Superior temporal gyrus (tissue), 1 donor: ENCODE results near the gene GABRR3.
"Not testable (repeated sequence)": the region's sequence is repeated elsewhere in the genome, so short reads cannot be mapped to it uniquely, and the experiment has no call there.

ENCODE experiments used
- DNase-seq: peaks from one replicate; pipeline ENCODE4 v3.0.0-alpha.2; 2016; ENCODE audit errors: extremely low spot score

GABRR3 gene

GRCh38 chr3:98021830-98022560 lies 13.1 kb downstream of the GABRR3 start:
- no peak for DNase-seq

- DNase-seq, result no peak
These were observed 14.7 kb downstream of the GABRR3 start for GRCh38 chr3:98020412-98020811.

GRCh38 chr3:98018301-98018700 lies 16.8 kb downstream of the GABRR3 start:
- no peak for DNase-seq

GRCh38 chr3:98014268-98014585 lies 20.9 kb downstream of the GABRR3 start:
- DNase-seq, result no peak

GRCh38 chr3:98013411-98014267 lies 21.5 kb downstream of the GABRR3 start:
- DNase-seq, result no peak

GRCh38 chr3:98012979-98013378 lies 22.1 kb downstream of the GABRR3 start:
- no peak for DNase-seq

- DNase-seq, result not testable (repeated sequence)
These were observed 24.1 kb downstream of the GABRR3 start for GRCh38 chr3:98010883-98011449.

- DNase-seq, result no peak
These were observed 24.8 kb downstream of the GABRR3 start for GRCh38 chr3:98010194-98010882.

GRCh38 chr3:98008855-98009254 lies 26.3 kb downstream of the GABRR3 start:
- no peak for DNase-seq

- no peak for DNase-seq
These were observed 29.7 kb downstream of the GABRR3 start for GRCh38 chr3:98005438-98005837.

- DNase-seq, result no peak
These were observed 30.4 kb downstream of the GABRR3 start for GRCh38 chr3:98004721-98005120.

- DNase-seq, result no peak
These were observed 31.7 kb downstream of the GABRR3 start for GRCh38 chr3:98003306-98003969.

- DNase-seq, result no peak
These were observed 32.4 kb downstream of the GABRR3 start for GRCh38 chr3:98002717-98003116.

- no peak for DNase-seq
These were observed 35.1 kb downstream of the GABRR3 start for GRCh38 chr3:97999994-98000393.

- no peak for DNase-seq
These were observed 36.0 kb downstream of the GABRR3 start for GRCh38 chr3:97999103-97999502.

GRCh38 chr3:97996988-97997387 lies 38.1 kb downstream of the GABRR3 start:
- DNase-seq, result no peak

GRCh38 chr3:97994328-97994945 lies 40.7 kb downstream of the GABRR3 start:
- DNase-seq, result no peak

- DNase-seq, result no peak
These were observed 41.6 kb downstream of the GABRR3 start for GRCh38 chr3:97993526-97993925.

GRCh38 chr3:97992547-97993173 lies 42.5 kb downstream of the GABRR3 start:
- no peak for DNase-seq

- no peak for DNase-seq
These were observed 43.8 kb downstream of the GABRR3 start for GRCh38 chr3:97991293-97991682.
